Activated B cell treated with CpG ODN at 0.5 μM for 24 hours (primary cell): ENCODE results near the gene MGST3. TPM values are rescaled to one million over a fixed set of nuclear protein-coding genes. Genes with fewer than 3 reads are reported as not detected.
"Not testable (repeated sequence)": the region's sequence is repeated elsewhere in the genome, so short reads cannot be mapped to it uniquely, and the experiment has no call there.

ENCODE experiments used
- ATAC-seq: fragments of 200-7000 bp; cut with Tn5 transposase; one replicate; pipeline ENCODE4 v1.10.0; 2021; ENCODE audit warnings: low read depth, mild to moderate bottlenecking, moderate library complexity
- CTCF ChIA-PET: fragments of 350-600 bp; sonication (Branson Sonifier 250); formaldehyde crosslinking; loops from one replicate; lab custom pipeline; 2021; ENCODE audit warnings: antibody characterized with exemption; lab: Charles Lee
- POLR2A ChIA-PET: fragments of 350-600 bp; sonication (Branson Sonifier 250); formaldehyde crosslinking; loops from one replicate; lab custom pipeline; 2021; ENCODE audit warnings: antibody characterized with exemption; lab: Charles Lee
- DNase-seq: peaks from one replicate; pipeline ENCODE4 v3.0.0; 2022
- H3K27ac Mint-ChIP-seq: one replicate; pipeline ENCODE4 v1.8.0; 2020; ENCODE audit warnings: mixed read lengths
- H3K27me3 Mint-ChIP-seq: one replicate; pipeline ENCODE4 v1.8.0; 2021; ENCODE audit warnings: mixed read lengths
- H3K36me3 Mint-ChIP-seq: one replicate; pipeline ENCODE4 v1.8.0; 2021; ENCODE audit warnings: low read depth, mixed read lengths
- H3K4me1 Mint-ChIP-seq: one replicate; pipeline ENCODE4 v1.8.0; 2021; ENCODE audit warnings: mixed read lengths
- H3K4me3 Mint-ChIP-seq: one replicate; pipeline ENCODE4 v1.8.0; 2020; ENCODE audit warnings: mild to moderate bottlenecking, mixed read lengths
- H3K9me3 Mint-ChIP-seq: one replicate; pipeline ENCODE4 v1.8.0; 2020; ENCODE audit warnings: mixed read lengths
- intact Hi-C: fragments of 100-400 bp; cut with micrococcal nuclease; formaldehyde crosslinking; loops from one replicate; pipeline ENCODE4 v1.15.1; 2024
- total RNA-seq: library from RNA; stranded (reverse); gene quantifications from 2 replicates; pipeline ENCODE4 v1.2.3, GENCODE V29; 2022
- TF ChIP-seq, protein P1 (sequence below): fragments of 200-600 bp; IDR thresholded peaks from one replicate; pipeline ENCODE4 v1.8.0; 2022; ENCODE audit warnings: antibody characterized with exemption, mild to moderate bottlenecking

MGST3 gene
- total RNA-seq, 1 donor from 2014 or later, result 31.3 TPM

GRCh38 chr1:165678509-165678908, 47.5 kb downstream of the MGST3 start:
- DNase-seq, result no peak
- H3K4me3 Mint-ChIP-seq, result no peak overlapping the region

DNA sequence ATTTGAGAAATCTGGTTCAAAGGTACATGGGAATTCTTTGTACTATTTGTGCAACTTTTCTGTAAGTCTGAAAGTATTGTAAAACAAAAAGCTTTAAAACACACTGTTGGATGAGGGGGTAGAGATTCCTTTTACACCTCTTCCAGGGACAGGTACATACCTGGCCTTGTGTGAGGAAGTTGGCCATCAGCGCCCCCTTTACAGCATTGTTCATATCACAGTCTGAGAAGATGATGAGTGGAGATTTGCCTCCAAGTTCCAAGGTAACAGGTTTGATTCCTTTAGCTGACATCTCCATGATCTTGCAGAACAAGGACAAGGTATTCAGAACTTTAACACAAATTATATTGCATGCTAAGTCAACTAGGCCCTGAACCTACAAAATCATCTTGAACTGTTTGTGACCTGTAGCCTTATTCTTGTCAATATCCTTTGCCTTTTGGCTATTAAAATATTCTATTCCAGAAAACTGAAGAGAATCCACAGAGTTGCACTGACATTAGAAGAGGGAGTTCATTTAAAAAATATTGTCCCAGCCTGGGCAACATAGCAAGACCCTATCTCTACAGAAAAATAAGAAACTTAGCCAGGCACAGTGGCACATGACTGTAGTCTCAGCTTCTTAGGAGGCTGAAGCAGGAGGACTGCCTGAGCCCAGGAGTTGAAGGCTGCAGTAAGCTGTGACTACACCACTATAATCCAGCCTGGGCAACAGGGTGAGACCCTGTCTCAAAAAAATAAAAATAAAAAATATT, 48.4 kb downstream of the MGST3 start:
- ChIA-PET CTCF (no interaction called here), POLR2A (interaction anchor here (0.6 kb wide), 1 partner anchor 50 kb away, joined by 3 read pairs; no protein-coding TSS in a partner anchor)
- intact Hi-C loops, result no loop called here
- no peak overlapping the region for H3K27ac Mint-ChIP-seq
- H3K4me3 Mint-ChIP-seq, result no peak overlapping the region
- no peaks in the 10 kb centered on the region for H3K4me1 Mint-ChIP-seq
- TF ChIP-seq, protein P1, sequence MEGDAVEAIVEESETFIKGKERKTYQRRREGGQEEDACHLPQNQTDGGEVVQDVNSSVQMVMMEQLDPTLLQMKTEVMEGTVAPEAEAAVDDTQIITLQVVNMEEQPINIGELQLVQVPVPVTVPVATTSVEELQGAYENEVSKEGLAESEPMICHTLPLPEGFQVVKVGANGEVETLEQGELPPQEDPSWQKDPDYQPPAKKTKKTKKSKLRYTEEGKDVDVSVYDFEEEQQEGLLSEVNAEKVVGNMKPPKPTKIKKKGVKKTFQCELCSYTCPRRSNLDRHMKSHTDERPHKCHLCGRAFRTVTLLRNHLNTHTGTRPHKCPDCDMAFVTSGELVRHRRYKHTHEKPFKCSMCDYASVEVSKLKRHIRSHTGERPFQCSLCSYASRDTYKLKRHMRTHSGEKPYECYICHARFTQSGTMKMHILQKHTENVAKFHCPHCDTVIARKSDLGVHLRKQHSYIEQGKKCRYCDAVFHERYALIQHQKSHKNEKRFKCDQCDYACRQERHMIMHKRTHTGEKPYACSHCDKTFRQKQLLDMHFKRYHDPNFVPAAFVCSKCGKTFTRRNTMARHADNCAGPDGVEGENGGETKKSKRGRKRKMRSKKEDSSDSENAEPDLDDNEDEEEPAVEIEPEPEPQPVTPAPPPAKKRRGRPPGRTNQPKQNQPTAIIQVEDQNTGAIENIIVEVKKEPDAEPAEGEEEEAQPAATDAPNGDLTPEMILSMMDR, result no peak
- no peaks in the 10 kb centered on the region for H3K9me3 Mint-ChIP-seq
- DNase-seq, result no peak
- no peaks in the 10 kb centered on the region for H3K27me3 Mint-ChIP-seq
- no peak for ATAC-seq
- H3K36me3 Mint-ChIP-seq, result peaks cover 73% of the 10 kb centered on the region

More at GRCh38 chr1:165678509-165678908, 47.5 kb downstream of the MGST3 start:
- H3K9me3 Mint-ChIP-seq, result no peaks in the 10 kb centered on the region
- intact Hi-C loops, result no loop called here
- H3K27me3 Mint-ChIP-seq, result no peaks in the 10 kb centered on the region
- POLR2A ChIA-PET, result no interaction called here
- H3K36me3 Mint-ChIP-seq, result peaks cover 72% of the 10 kb centered on the region
- CTCF ChIA-PET, result no interaction called here
- no peak overlapping the region for H3K27ac Mint-ChIP-seq
- no peaks in the 10 kb centered on the region for H3K4me1 Mint-ChIP-seq
- ATAC-seq, result no peak
- TF ChIP-seq, protein P1, result no peak

GRCh38 chr1:165680303-165680702, 49.3 kb downstream of the MGST3 start:
- no peak for ATAC-seq
- H3K4me3 Mint-ChIP-seq, result no peak overlapping the region
- ChIA-PET CTCF (no interaction called here), POLR2A (interaction anchor here (0.6 kb wide), 1 partner anchor 49 kb away, joined by 3 read pairs; no protein-coding TSS in a partner anchor)
- no peak overlapping the region for H3K27ac Mint-ChIP-seq
- H3K36me3 Mint-ChIP-seq, result peaks cover 74% of the 10 kb centered on the region
- intact Hi-C loops, result no loop called here
- TF ChIP-seq, protein P1, result no peak
- H3K4me1 Mint-ChIP-seq, result peaks cover 1% of the 10 kb centered on the region
- no peaks in the 10 kb centered on the region for H3K27me3 Mint-ChIP-seq
- no peak for DNase-seq
- H3K9me3 Mint-ChIP-seq, result no peaks in the 10 kb centered on the region

GRCh38 chr1:165680773-165681172, 49.7 kb downstream of the MGST3 start:
- POLR2A ChIA-PET, H3K27me3 Mint-ChIP-seq, H3K4me3 Mint-ChIP-seq, ATAC-seq, CTCF ChIA-PET, intact Hi-C loops, H3K4me1 Mint-ChIP-seq, H3K27ac Mint-ChIP-seq, DNase-seq, H3K9me3 Mint-ChIP-seq: not testable (repeated sequence)
- peaks cover 72% of the 10 kb centered on the region for H3K36me3 Mint-ChIP-seq

DNA sequence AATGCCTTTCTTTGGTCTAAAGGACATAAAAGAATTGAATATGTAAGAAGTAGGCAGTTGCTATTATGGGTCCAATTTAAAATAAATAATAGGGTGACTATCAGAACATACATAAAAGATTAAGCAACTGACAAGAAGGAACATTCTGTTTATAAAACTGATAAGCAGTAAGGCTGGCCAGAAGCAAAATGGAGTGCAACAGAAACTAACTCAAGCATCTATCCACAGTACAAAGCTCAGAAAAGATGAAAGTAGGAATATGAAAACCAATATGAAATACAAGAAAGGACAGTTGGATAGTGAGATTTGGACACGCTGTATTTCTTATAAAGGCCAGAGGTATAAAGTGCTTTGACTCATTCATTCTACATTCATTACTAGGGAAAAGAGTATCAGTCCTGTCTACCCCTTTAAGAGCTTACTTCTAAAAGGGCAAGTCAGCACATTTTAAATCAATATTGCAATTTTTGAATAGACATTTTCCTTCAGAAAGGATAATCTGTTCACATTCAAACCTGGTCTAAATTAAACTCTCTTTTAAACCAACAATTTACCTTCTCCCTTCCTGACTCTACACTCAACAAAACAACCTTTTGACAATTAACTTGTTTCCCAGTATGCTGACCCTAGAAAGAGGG, 52.9 kb downstream of the MGST3 start:
- ChIA-PET POLR2A (interaction anchor here (1.3 kb wide), 1 partner anchor 15 kb away, joined by 3 read pairs; the partner anchor contains the start of gene ALDH9A1), CTCF (no interaction called here)
- H3K4me1 Mint-ChIP-seq, result peaks cover 24% of the 10 kb centered on the region
- intact Hi-C loops, result no loop called here
- H3K36me3 Mint-ChIP-seq, result peaks cover 70% of the 10 kb centered on the region
- H3K27me3 Mint-ChIP-seq, result no peaks in the 10 kb centered on the region
- TF ChIP-seq, protein P1, result no peak
- no peak for DNase-seq
- H3K4me3 Mint-ChIP-seq, result no peak overlapping the region
- H3K27ac Mint-ChIP-seq, result no peak overlapping the region
- no peak for ATAC-seq
- no peaks in the 10 kb centered on the region for H3K9me3 Mint-ChIP-seq
